Body of pancreas (tissue), 4 donors: ENCODE results near the gene PRR19. TPM values are rescaled to one million over a fixed set of nuclear protein-coding genes. Genes with fewer than 3 reads are reported as not detected.

Experiments used
- ATAC-seq: fragments of 150-250 bp; one replicate; pipeline ENCODE4 v1.9.1; 2016
- DNase-seq, 4 donors: peaks; one replicate each; pipeline ENCODE4 v3.0.0-alpha.2; 2019
- H3K27ac ChIP-seq, 4 donors: fragments of 200-600 bp; sonication (generic); 1 replicate in 3 of 4; 2 replicates in 1 of 4; pipeline versions ENCODE4 v1.5.1 to v1.6.1; 2016 to 2019; ENCODE audit warnings: mild to moderate bottlenecking in 1 of 4, mixed read lengths in 1 of 4, moderate library complexity in 1 of 4
- H3K27me3 ChIP-seq, 2 donors: fragments of 200-600 bp; sonication (generic); one replicate each; pipeline ENCODE4 v1.6.0; 2016; ENCODE audit warnings: mild to moderate bottlenecking in 1 of 2
- H3K36me3 ChIP-seq, 2 donors: fragments of 200-600 bp; sonication (generic); replicated peaks in 1 of 2; 2 replicates each; pipeline ENCODE4 v1.5.1; 2016; ENCODE audit warnings: low read depth in 2 of 2; ENCODE audit not compliant: insufficient read depth in 1 of 2
- H3K4me1 ChIP-seq: fragments of 200-600 bp; sonication (generic); one replicate; pipeline ENCODE4 v1.6.0; 2016
- H3K4me3 ChIP-seq, 2 donors: fragments of 200-600 bp; sonication (generic); 1 replicate in 1 of 2; 2 replicates in 1 of 2; pipeline ENCODE4 v1.5.1; 2016 to 2019
- H3K9me3 ChIP-seq, 3 donors: fragments of 200-600 bp; sonication (generic); 1 replicate in 2 of 3; 2 replicates in 1 of 3; pipeline ENCODE4 v1.5.1; 2016
- POLR2A ChIP-seq, 3 donors: fragments of 450-650 bp; IDR thresholded peaks; one replicate each; pipeline ENCODE4 v1.6.1; 2016; ENCODE audit warnings: antibody characterized with exemption in 3 of 3, mild to moderate bottlenecking in 2 of 3
- WGBS, 2 donors: methylation state at CpG; one replicate each; pipeline ENCODE4 v1.1.5; 2017; 5-methylcytosine and 5-hydroxymethylcytosine counted together
- intact Hi-C: fragments of 100-400 bp; cut with DNase I; formaldehyde crosslinking; loops from one replicate; pipeline ENCODE4 v1.15.1; 2023
- total RNA-seq, 2 donors: library from RNA; depleted of rRNA; stranded (reverse); fragments of >200 nt; gene quantifications; one replicate each; pipeline ENCODE4 v1.1.0, GENCODE V29; 2016
- TF ChIP-seq, protein P1 (sequence below), 7 experiments: fragments of 450-650 bp in 4 of 7; fragments of 200-600 bp in 3 of 7; sonication (generic) in 3 of 7; IDR thresholded peaks; one replicate each; pipeline ENCODE4 v1.5.1; 2016 to 2019; ENCODE audit warnings: antibody characterized with exemption in 7 of 7

PRR19 gene
- total RNA-seq, 2 donors from 2014 or later = 0.52 TPM; not detected in 1

- peaks cover 77% of the 10 kb centered on the region for H3K4me1 ChIP-seq
- H3K4me3 ChIP-seq = no peak overlapping the region
- TF ChIP-seq POLR2A (IDR thresholded peaks at IDR 0.05) = no peak
- TF ChIP-seq, protein P1, sequence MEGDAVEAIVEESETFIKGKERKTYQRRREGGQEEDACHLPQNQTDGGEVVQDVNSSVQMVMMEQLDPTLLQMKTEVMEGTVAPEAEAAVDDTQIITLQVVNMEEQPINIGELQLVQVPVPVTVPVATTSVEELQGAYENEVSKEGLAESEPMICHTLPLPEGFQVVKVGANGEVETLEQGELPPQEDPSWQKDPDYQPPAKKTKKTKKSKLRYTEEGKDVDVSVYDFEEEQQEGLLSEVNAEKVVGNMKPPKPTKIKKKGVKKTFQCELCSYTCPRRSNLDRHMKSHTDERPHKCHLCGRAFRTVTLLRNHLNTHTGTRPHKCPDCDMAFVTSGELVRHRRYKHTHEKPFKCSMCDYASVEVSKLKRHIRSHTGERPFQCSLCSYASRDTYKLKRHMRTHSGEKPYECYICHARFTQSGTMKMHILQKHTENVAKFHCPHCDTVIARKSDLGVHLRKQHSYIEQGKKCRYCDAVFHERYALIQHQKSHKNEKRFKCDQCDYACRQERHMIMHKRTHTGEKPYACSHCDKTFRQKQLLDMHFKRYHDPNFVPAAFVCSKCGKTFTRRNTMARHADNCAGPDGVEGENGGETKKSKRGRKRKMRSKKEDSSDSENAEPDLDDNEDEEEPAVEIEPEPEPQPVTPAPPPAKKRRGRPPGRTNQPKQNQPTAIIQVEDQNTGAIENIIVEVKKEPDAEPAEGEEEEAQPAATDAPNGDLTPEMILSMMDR (IDR thresholded peaks at IDR 0.05) = no peak
- H3K27me3 ChIP-seq = no peaks in the 10 kb centered on the region
- H3K27ac ChIP-seq = no peak overlapping the region
- WGBS, 2 donors = 91 to 94% methylated on average over 19 of the region's 22 CpGs
- ATAC-seq (no peak), DNase-seq (no peak)
- no peaks in the 10 kb centered on the region for H3K9me3 ChIP-seq
- intact Hi-C loops = no loop called here
- H3K36me3 ChIP-seq = no peaks in the 10 kb centered on the region
Measured at GRCh38 chr19:42274065-42274682, 27.8 kb upstream of the PRR19 start.

DNA sequence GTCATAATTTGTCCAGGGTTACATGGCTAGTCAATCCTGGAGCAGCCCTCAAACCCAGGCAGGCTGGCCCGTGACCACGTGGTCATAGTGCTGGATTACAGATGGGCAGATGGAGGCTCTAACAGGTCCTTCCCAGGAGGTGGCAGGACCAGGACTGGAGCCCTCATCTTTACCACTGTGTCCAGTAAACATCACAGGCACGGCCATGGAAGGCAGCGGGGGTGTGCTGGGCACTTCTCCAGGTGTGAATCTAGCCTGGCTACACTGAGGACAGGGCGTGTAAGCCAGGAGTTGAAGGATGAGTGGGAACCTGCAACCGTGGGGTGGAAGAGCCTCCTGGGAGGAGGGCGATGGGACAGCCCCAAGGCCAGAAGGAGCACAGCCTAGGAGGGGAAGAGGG lies 26.8 kb upstream of the PRR19 start:
- Histone ChIP-seq H3K4me1 (peaks cover 77% of the 10 kb centered on the region), H3K27me3 (no peaks in the 10 kb centered on the region), H3K9me3 (no peaks in the 10 kb centered on the region), H3K36me3 (no peaks in the 10 kb centered on the region), H3K4me3 (no peak overlapping the region), H3K27ac (no peak overlapping the region)
- no peak for TF ChIP-seq POLR2A (IDR thresholded peaks at IDR 0.05)
- TF ChIP-seq, protein P1 (IDR thresholded peaks at IDR 0.05) = no peak
- intact Hi-C loops = no loop called here
- ATAC-seq (no peak), DNase-seq (no peak)
- WGBS, 2 donors = 62 to 63% methylated on average over 7 of the region's 7 CpGs

DNA sequence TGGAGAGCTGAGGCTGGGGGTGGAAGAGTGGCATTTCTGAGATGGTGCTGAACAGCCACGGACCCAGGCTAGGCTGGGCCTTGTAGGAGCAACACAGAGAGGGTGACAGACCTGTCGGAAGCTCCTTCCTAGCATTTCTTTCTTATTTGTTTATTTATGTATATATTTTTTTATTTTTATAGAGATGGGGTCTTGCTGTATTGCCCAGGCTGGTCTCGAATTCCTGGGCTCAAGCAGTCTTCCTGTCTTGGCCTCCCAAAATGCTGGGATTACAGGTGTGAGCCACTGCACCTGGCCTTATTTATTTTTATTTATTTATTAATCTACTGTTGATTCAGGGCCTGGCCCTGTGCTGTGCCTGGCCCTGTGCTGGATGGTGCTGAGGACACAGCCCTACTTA lies 26.4 kb upstream of the PRR19 start:
- WGBS, 2 donors = 88 to 90% methylated on average over 3 of the region's 3 CpGs
- Histone ChIP-seq H3K4me3 (no peak overlapping the region), H3K36me3 (no peaks in the 10 kb centered on the region), H3K4me1 (peaks cover 76% of the 10 kb centered on the region), H3K27ac (no peak overlapping the region), H3K27me3 (no peaks in the 10 kb centered on the region), H3K9me3 (no peaks in the 10 kb centered on the region)
- DNase-seq (no peak), ATAC-seq (no peak)
- intact Hi-C loops = no loop called here
- TF ChIP-seq POLR2A (IDR thresholded peaks at IDR 0.05) = no peak
- TF ChIP-seq, protein P1 (IDR thresholded peaks at IDR 0.05) = no peak

DNA sequence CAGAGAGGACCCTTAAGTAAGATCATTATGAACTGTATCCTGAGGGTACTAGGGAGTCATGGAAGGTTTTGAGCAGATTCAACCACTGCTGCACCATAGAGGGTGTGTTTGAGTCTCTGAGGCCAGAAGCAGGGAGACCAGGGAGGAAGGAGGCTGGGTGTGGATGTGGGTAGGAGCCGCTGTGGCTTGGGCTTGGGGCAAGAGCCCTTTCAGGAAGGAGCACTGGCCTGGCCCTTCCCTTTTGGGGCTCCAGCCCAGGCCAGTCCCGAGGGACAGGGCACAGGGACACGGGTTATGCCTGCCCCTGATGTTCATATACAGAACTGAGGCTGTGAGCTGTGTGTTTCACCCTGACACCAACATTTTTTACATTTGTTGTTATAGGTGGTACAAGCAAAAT lies 25.6 kb upstream of the PRR19 start:
- H3K4me1 ChIP-seq = peaks cover 72% of the 10 kb centered on the region
- no peaks in the 10 kb centered on the region for H3K9me3 ChIP-seq
- H3K27me3 ChIP-seq = no peaks in the 10 kb centered on the region
- WGBS, 2 donors = 53 to 83% methylated on average over 2 to 3 of the region's 3 CpGs
- intact Hi-C loops = no loop called here
- no peak overlapping the region for H3K4me3 ChIP-seq
- H3K27ac ChIP-seq = no peak overlapping the region
- DNase-seq (no peak), ATAC-seq (no peak)
- H3K36me3 ChIP-seq = no peaks in the 10 kb centered on the region
- TF ChIP-seq, protein P1 (IDR thresholded peaks at IDR 0.05) = no peak
- no peak for TF ChIP-seq POLR2A (IDR thresholded peaks at IDR 0.05)

DNA sequence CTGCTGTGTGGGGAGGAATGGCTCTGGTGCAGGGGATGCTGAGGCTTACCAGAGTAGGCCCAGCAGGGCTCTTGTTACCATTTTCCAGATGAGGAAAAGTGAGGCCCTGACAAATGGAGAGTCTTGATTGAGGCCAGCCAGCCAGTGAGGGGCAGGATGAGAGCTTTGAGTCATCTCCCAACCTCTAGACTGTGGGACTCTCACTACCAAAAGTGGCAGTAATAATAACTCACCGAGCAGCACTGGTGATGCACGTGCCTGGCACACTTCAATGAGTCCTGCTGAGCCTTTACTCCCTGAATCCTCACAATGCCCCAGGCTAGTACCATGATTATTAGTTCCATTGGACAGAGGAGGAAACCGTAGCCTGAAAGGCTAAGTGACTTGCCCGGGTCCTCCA lies 25.1 kb upstream of the PRR19 start:
- ATAC-seq = no peak
- no peak overlapping the region for H3K27ac ChIP-seq
- no peak for TF ChIP-seq POLR2A (IDR thresholded peaks at IDR 0.05)
- TF ChIP-seq, protein P1 (IDR thresholded peaks at IDR 0.05) = no peak

More for the DNA sequence above, 25.1 kb upstream of the PRR19 start:
- intact Hi-C loops = no loop called here
- H3K27me3 ChIP-seq = no peaks in the 10 kb centered on the region
- H3K4me3 ChIP-seq = no peak overlapping the region
- peaks cover 72% of the 10 kb centered on the region for H3K4me1 ChIP-seq
- no peaks in the 10 kb centered on the region for H3K36me3 ChIP-seq
- DNase-seq = no peak
- H3K9me3 ChIP-seq = no peaks in the 10 kb centered on the region
- whole genome bisulfite sequencing, 2 donors = 88 to 91% methylated on average over 4 of the region's 4 CpGs
